ENCODE data around the gene ZNF668.

DNA sequence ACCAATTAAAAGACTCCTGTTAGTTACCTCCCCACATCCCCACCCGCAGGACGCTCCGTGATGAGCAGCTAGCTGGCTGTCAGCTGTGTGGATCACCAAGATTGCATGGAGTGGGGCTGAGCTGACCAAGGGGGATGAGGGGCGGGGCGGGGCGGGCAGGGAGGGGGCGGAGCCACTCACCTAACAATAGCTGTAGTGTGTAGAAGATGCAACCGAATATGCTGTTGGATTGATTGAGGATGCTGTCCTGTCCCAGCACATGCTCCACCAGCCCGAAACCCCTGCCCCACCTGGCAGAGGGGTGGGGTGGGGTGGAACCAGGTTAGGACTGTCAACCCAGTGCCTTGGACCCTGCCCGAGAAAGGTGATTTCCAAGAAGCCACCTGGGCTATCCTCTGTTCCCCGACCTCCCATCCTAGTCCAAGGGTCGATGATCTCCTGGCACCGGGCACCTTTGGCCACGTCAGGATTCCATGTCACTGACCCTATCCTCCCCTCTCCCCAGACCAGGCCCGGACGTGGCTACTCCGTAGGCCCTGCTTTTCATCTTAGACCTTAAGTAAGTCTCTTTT lies 19.2 kb upstream of the ZNF668 start:
- no peak for TF ChIP-seq ZNF274 (IDR thresholded peaks at IDR 0.05; ENCODE audit: low read depth, low read length)
- TF ChIP-seq YY1 (IDR thresholded peaks at IDR 0.05; ENCODE audit: insufficient read depth, insufficient read length), result no peak
- no peak for TF ChIP-seq SUZ12 (IDR thresholded peaks at IDR 0.05; ENCODE audit: extremely low read depth, insufficient read depth, insufficient read length)
